Type B pancreatic cell (in vitro differentiated cells): ENCODE data around the gene LRRC56. TPM values are rescaled to one million over a fixed set of nuclear protein-coding genes. Genes with fewer than 3 reads are reported as not detected.

ENCODE experiments used
- DNase-seq: peaks from one replicate; pipeline ENCODE4 v3.0.0; 2021; ENCODE audit warnings: mixed read lengths; ENCODE audit not compliant: unreplicated experiment; ENCODE audit errors: extremely low spot score
- H3K27ac Mint-ChIP-seq: 2 replicates; pipeline ENCODE4 v1.8.0; 2021; ENCODE audit warnings: mild to moderate bottlenecking, mixed read lengths
- H3K27me3 Mint-ChIP-seq: 2 replicates; pipeline ENCODE4 v1.8.0; 2021; ENCODE audit warnings: mixed read lengths
- H3K36me3 Mint-ChIP-seq: 2 replicates; pipeline ENCODE4 v1.8.0; 2021; ENCODE audit warnings: mixed read lengths
- H3K4me1 Mint-ChIP-seq: one replicate; pipeline ENCODE4 v1.8.0; 2021; ENCODE audit warnings: mixed read lengths; ENCODE audit not compliant: unreplicated experiment
- H3K4me3 Mint-ChIP-seq: 2 replicates; pipeline ENCODE4 v1.8.0; 2021; ENCODE audit warnings: mild to moderate bottlenecking, mixed read lengths
- H3K9me3 Mint-ChIP-seq: 2 replicates; pipeline ENCODE4 v1.8.0; 2021; ENCODE audit warnings: mixed read lengths
- CTCF ChIP-seq: fragments of 200-600 bp; sonication (generic); conservative IDR thresholded peaks from 2 replicates; pipeline ENCODE4 v1.5.0; 2021; ENCODE audit warnings: antibody characterized with exemption, mild to moderate bottlenecking
- total RNA-seq: library from RNA; stranded (reverse); gene quantifications from 2 replicates; pipeline ENCODE4 v1.2.1, GENCODE V29; 2021; ENCODE audit warnings: low replicate concordance

LRRC56 gene
- total RNA-seq, 1 donor from 2014 or later, result 1.7 TPM

DNA sequence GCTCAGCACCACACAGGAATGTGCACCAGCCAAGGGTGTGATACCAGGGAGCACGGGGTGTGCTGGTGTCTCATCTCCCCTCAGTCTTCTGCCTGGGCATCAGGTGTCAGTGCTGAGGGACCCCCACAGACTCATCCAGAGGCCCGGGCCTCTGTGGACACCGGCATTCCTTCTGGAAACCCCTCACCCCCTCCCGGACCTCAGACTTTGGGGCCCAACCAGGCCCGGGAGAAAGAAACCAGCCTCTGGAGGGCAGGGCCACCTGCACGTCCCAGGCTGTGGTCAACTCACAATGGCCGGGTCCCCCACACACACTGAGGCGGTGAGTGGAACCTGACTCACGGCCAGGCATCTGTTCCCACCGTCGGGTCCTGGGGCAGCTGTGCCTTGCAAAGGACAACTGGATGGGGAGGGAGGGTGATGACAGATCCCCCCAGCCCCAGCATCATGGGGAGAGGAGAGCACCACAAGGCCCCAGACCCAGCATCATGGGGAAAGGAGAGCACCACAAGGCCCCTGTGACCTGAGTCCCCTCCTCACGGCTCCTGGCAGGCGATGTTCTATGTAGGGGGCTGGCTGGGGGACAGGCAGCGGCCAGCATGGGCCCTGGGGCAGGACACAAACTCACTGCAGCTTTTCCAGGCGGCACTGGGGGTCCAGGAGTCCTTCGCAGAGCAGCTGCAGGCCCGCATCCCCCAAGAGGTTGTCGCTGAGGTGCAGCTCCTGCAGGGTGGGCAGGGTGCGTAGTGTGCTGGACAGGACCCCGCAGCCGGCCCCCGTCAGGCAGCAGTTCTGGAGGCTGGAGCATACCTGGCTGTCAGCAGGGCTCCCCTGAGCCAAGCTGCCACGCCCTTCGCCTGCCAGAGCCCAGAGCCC is 37.9 kb upstream of the LRRC56 start:
- Mint-ChIP-seq H3K36me3 (peaks cover 24% of the 10 kb centered on the region), H3K27ac (no peak overlapping the region), H3K4me1 (no peaks in the 10 kb centered on the region), H3K9me3 (no peaks in the 10 kb centered on the region), H3K4me3 (no peak overlapping the region), H3K27me3 (no peaks in the 10 kb centered on the region)
- TF ChIP-seq CTCF, result no peak
- no peak for DNase-seq

- Mint-ChIP-seq H3K4me1 (no peaks in the 10 kb centered on the region), H3K27me3 (no peaks in the 10 kb centered on the region), H3K27ac (peak overlapping the region; percentile 45), H3K4me3 (peak overlapping the region; percentile 14), H3K36me3 (peaks cover 16% of the 10 kb centered on the region), H3K9me3 (no peaks in the 10 kb centered on the region)
- TF ChIP-seq CTCF, result no peak
- DNase-seq, result no peak
Observed at GRCh38 chr11:501001-501682, 36.2 kb upstream of the LRRC56 start.

DNA sequence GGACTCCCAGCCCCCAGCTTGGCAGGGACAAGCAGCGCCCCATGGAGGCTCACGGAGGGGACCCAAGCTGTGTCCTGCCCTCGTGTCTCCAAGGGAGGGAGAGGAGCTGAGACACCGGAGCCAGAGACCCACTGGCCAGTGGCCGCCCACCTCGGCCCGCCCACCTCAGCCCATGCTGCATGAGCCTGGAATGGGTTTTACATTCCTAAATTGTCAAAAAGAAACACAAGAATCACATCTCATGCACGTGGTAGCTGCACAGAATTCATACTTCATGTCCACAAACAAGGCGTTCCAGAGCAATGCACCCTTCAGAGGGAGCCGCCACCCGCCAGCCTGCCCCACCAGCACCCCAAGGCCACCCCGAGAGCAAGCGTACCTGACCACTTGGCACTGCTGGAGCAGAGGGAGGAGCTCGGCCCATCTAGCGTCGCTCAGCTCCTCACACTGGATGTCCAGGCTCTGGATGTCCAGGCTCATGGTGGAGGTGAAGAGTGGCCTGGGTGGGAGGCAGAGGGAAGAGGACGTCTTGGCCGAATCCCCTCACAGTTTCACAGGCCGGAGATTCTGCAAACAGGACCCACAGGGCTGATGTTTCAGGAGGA is 35.5 kb upstream of the LRRC56 start:
- no peak overlapping the region for H3K27ac Mint-ChIP-seq
- peaks cover 4% of the 10 kb centered on the region for H3K4me1 Mint-ChIP-seq
- no peak for TF ChIP-seq CTCF
- DNase-seq, result no peak
- H3K9me3 Mint-ChIP-seq, result no peaks in the 10 kb centered on the region
- H3K27me3 Mint-ChIP-seq, result no peaks in the 10 kb centered on the region
- H3K4me3 Mint-ChIP-seq, result no peak overlapping the region
- H3K36me3 Mint-ChIP-seq, result peaks cover 14% of the 10 kb centered on the region

DNA sequence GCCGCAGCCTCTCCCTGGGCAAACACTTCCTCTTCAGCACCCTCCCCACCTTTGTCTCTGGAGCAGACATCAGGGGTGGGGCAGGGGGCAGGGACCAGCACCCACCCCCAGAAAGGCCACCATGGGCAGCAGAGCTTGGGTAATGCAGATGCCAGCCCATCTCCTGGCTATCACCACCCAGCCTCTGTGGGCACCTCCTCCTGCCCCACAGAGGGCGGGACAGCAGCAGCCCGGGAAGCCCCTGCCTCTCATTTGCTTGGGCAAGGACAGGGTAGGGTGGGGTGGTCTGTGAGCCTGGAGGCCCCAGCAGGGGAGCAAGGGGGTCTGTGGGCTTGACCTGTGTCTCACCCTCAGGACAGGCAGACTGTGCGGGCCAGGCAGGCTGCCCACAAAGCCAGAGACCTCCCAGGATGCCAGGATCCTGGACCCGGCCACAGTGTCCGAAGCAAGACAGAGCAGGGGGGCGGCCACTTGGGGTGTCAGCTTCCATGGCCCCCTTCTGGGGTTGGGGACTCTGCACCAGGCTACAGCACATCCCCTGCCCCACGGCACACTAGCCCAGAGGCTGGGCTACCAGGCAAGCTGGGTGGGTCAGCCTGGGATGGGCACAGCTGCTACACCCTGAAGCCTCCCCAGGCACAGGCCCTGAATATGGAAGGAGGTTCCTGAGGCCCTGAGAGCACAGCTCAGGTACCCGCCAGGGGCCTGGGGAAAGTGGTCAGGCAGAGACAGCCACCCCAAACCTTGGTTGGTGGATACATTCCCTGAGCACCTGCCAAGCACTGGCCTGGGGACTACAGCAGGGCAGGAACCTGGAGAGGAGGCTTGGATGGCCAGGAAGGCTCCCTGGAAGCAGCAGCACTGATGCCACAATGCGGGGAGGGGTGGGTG is 34.8 kb upstream of the LRRC56 start:
- Mint-ChIP-seq H3K27me3 (no peaks in the 10 kb centered on the region), H3K4me3 (no peak overlapping the region), H3K4me1 (peaks cover 4% of the 10 kb centered on the region), H3K36me3 (peaks cover 6% of the 10 kb centered on the region), H3K9me3 (no peaks in the 10 kb centered on the region), H3K27ac (no peak overlapping the region)
- no peak for DNase-seq
- TF ChIP-seq CTCF, result no peak
